Measurements from ENCODE around the gene ERF.
A peak's percentile ranks its signal among the peaks of the same experiment; 100 is the strongest.

ERF gene

DNA sequence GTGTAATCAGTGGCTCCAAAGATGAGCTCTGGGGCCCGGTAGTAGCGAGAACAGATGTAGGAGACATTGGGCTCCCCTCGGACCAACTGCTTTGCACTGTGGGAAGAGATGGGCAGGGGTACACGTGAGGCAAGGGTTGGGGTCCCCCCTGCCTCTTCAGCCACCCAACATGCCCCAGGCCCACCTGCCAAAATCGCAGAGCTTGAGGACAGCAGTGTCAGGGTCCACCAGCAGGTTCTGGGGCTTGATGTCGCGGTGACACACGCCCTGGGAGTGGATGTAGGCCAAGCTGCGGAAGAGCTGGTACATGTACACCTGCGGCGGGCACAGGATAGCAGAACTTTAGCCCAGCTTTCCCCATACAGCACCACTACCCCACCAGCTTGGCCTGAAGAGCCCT lies 20.6 kb downstream of the ERF start:
- DNase-seq = no peak

DNA sequence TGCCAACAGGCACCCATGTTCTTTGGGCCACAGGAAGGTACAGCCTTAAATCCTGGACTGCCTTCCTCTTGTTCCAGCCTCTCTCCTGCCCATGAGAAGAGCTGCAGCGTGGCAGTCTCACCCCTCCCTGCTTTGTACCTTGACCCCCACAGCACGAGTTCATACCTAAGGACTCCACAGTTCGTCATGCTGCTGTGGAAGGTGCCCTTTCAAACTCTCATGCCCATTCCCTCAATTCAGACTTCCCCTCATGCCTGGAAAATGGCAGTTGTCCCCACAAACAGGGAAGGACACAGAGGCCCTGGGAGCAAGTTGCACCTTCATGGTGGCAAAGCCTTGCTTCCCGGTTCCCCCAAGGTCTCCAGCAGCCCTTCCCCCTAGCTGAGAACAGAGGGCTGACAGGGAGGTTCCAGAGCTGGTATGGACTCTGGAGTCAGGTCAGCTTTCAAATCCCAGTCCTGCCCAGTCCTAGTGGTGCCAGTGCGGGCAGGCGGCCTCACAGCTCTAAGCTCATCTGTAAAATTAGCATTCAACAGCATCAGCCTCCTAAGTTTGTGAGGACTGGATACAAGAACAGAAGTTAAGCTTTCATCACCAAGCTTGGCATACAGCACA lies 21.1 kb downstream of the ERF start:
- DNase-seq = no peak

DNA sequence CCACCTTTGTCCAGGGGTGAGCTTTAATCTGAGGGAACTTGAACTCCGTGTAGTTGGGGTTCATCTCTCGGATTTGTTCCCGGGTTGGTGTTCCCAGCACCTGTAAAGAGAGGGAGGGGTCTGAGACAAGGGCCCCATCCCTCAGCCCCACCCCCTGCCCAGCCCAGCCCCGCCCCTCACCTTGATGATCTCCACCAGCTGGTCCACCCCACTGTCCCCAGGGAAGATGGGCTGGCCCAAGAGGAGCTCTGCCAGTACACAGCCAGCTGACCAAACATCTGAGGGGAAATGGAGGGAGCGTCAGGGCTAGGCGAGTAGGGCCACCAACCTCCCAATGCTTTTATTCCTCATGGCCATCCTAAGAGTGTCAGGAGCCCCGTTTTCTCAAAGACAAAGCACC lies 21.8 kb downstream of the ERF start:
- DNase-seq = no peak

DNA sequence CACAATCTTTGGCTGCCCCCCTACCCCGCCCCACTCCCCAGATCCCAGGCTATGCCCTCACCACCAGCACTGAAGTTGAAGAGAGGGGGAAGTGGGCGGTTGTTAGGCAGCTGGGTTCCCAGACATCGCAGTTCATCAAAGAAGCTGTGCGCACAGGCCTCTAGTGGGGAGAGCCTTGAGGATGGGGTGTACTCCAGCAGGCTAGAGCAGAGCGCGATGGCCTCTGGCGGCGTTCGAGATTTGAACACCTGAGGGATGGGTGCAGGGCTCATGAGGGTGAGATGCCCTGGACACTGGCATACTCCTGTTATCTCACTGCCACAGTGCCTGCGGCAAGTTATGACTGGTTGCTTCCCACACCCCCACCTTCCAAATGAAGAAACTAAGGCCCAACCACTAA lies 22.5 kb downstream of the ERF start:
- no peak for DNase-seq

DNA sequence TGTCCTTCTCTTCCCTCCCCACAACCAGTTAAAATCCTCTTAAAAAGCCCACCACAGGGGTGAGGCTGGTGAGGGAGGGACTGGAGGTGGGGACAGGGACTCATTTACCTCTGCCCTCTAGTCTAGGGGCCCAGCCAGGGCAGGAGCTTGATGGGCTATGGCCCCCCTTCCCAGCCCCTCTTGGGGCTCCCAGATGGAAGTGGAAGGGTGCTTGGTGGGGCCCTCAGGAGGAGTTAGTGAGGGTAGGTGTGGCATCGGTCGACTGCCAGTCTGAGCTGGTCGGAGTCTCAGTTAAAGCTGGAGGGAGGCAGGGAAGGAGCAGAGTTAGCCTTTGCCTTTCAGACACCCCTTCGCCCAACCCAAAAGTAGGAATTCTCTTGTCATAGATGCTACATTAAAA lies 24.4 kb downstream of the ERF start:
- no peak for DNase-seq

DNA sequence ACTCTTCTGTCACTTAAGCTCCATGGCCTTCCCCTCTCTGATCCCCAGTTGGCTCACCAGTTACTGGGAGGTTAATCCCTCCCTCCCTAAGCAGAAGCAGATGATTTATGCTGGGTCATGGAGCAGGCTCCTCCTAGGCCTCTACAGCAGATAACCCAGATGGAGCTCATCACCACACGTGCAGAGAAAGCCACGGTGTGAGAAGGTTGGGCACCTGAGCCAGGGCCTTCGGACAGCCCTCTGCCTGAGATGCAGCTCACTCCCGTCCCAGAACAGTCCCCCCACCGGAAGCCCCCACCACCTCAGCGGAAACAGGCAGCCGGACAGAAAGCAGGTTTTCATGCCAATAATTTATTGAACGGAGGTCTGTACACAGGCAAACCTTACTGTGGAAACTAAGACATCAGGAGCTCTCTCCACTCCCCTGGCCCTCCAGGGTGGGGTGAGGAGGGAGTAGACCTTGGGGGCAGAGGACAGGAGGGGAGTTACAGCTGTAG lies 25.0 kb downstream of the ERF start:
- DNase-seq = no peak

DNA sequence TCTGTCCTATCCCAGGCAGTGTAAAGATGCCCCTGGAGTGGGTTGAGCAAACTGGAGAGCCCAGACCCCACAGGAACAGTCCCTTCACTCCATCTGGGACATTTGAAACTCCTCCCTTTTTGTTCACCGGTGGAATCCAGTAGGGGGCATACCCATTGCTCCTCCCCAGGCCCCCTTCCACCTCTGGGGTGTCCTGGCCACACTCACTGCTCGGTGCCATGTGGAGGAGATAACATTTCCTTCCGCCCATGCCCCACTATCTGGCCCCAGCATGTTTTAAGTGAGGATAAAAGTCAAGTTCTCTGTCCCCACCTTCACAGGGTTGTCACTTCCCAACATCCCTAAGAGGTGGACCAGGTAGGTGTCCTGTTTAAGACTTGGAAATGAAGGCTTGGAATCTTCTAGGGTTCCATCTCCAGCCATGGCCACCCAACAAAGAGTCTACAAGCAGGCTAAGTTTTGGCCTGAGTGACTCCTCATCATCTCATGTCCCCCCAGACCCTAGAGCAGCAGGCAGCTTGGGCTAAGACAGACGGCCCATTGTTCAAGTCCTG lies 25.6 kb downstream of the ERF start:
- no peak for DNase-seq

DNA sequence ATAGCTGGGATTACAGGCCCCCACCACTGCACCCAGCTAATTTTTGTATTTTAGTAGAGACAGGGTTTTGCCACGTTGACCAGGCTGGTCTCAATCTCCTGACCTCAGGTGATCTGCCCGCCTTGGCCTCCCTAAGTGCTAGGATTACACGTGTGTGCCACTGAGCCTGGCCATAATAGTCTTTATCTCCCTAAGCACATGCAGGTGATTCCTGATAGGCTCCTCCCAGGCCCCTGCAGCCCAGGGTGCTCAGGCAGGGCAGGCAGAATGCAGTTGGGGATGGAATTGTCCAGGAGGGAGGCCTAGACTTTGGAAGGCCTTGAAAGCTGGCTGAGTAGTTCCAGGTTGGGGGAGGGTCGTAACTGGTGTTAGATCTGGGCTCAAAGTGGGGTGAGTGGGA lies 26.3 kb downstream of the ERF start:
- DNase-seq = no peak

DNA sequence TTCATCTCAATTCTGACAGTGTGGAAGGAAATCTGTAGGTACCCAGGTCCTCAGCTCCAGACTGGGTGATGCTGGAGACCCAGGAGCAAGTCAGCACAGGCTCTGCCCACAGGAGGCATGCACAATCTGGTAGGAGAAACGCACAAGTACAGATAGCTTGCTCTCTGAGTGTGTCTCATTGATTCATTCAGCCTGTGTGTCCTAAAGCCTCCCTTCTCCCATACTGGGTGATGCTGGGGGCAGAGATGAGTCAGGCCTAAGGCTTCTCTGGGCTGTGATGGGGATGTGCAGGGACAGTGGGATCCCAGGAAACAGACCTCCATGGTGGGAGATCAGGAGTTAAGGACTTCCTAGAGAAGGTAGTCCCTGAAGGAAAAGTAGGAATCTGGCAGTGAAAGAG lies 28.0 kb downstream of the ERF start:
- DNase-seq = no peak

DNA sequence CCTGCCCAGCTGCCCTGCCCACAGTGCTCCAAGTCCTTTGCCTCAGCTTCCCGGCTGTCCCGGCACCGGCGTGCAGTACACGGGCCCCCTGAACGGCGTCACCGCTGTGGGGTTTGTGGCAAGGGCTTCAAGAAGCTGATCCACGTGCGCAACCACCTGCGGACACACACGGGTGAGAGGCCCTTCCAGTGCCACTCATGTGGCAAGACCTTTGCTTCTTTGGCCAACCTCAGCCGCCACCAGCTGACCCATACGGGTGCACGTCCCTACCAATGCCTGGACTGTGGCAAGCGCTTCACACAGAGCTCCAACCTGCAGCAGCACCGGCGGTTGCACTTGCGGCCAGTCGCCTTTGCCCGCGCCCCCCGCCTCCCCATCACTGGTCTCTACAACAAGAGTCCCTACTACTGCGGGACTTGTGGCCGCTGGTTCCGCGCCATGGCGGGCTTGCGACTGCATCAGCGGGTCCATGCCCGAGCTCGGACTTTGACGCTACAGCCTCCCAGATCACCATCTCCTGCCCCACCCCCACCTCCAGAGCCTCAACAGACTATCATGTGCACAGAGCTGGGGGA lies 29.1 kb downstream of the ERF start:
- DNase-seq = no peak

DNA sequence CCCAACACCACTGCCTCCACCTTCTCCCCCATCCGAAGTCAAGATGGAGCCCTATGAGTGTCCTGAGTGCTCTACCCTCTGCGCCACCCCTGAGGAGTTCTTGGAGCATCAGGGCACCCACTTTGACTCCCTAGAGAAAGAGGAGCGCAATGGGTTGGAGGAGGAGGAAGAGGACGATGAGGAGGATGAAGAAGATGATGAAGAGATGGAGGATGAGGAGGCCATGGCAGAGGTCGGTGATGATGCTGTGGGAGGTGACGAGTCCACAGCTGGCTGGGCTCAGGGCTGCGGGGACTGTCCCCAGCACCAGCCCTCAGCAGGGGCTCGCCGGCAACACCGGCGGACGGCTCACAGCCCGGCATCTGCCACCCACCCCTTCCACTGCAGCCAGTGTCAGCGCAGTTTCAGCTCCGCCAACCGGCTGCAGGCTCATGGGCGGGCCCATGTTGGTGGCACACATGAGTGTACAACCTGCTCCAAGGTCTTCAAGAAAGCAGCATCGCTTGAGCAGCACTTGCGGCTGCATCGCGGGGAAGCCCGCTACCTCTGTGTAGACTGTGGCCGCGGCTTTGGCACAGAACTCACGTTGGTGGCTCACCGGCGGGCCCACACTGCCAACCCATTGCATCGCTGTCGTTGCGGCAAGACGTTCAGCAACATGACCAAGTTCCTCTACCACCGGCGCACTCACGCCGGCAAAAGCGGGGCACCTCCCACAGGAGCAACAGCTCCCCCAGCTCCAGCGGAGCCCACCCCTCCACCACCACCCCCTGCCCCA lies 29.8 kb downstream of the ERF start:
- no peak for DNase-seq

DNA sequence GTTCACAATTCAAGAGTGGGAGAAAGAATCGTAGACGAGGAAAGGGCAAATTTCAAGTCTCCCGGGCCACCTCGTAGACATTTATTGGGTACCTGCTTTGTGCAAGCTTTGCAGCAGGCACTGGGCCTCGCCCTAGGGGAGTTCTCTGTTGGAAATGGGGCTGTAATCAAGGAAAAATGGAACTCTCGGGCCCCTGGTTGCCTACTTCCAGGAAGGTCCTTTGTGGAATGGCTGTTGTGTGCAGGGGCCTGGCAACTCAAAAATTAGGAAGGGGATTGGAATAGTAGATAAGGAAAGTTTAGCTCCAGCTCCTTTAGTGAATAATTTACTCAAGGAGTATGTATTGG lies 34.2 kb downstream of the ERF start:
- DNase-seq = no peak

DNA sequence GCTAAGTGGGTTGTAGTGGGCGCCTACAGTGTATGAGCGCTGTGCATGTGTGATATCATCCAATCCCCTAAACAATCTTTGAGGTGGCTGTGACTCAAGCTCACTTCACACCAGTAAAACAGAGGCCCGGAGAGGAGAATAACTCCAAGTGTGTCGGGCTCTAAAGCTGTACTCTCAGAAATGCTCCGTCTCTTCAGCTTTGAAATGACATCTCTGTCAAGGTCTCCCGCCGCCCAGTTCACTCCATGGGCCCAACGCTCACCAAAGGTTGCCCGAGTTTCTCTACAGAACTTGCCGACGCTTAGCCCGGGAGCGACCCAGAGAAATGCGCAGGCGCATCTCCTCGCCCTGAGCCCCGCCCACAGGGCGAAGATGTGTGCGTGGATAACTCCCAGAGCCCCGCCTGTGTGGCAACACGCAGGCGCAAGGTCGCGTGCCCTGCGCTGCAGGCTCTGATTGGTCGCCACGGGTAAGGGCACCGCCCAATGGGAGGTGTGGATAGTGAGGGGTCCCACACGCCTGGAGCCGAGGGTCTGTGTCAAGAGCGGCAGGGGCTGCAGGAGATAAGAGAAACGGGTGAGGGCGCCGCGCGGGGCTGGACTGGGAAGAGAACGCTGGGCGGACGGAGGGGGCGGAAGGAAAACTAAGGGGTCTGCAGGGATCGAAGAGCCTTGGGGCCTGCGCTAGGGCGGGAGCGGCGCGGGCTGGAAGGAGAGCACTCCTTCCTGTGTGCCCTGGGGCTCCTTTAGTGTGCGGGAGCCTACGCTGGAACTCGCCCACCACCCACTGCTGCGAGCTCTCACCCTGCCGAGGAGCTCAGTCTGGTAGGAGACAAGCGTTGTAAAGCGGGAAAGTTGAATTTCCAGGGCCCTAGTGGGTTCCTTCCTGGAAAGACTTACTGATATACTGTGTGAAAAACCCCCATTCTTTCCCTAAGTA lies 34.8 kb downstream of the ERF start, which contains the start of gene ZNF526:
Gene ZNF526 (plus strand): TSS at position 501 of the 939 bp plus-strand sequence. CDS start 4,092 bp downstream, outside the sequence.
- DNase-seq = peak; percentile 97

DNA sequence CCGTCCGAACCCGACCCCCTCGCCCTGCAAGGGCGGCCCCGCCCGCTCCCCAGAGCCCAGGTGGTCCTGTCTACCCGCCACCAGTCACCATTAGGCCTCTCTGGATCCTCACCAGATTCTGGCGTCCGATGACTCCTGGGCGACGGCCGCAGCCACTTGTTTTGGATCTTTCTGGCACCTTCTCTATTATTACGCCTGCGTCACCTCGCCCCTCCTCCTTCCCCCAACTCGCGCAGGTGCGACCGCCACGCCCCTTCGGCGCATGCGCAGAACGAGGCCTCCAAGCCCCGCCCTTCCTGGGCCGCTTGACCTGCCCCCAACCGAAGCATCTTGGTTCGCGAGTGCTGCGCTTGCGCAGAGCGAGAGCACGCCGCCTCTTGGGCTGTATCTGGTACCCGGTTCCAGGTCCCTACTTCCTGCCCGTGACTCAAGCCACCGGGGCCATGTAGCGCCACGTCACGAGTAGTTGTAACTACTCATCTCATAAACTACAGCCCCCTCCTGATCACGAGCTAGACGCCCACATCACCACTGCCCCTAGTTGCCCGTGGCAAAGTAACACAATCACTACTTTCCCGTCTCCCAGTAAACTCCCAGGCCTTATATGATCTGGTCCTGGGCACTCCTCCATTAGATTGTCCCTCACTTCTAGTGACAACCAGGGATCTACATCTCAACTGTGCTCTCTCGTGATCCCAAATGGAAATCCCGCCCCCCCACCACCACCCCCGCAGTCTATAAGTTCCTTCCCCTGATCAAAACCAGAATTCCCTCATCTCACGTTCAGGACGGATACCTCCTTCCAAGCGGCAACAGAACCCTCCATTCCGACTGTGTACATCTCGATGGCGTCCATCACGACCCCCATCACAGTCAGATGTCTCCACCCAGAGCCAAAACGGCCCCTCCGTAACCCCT lies 37.1 kb downstream of the ERF start, which contains the start of gene DEDD2:
Gene DEDD2 (minus strand): TSS at position 158 of the 918 bp plus-strand sequence. CDS start 670 bp downstream, outside the sequence.
- peak; percentile 100 for DNase-seq

DNA sequence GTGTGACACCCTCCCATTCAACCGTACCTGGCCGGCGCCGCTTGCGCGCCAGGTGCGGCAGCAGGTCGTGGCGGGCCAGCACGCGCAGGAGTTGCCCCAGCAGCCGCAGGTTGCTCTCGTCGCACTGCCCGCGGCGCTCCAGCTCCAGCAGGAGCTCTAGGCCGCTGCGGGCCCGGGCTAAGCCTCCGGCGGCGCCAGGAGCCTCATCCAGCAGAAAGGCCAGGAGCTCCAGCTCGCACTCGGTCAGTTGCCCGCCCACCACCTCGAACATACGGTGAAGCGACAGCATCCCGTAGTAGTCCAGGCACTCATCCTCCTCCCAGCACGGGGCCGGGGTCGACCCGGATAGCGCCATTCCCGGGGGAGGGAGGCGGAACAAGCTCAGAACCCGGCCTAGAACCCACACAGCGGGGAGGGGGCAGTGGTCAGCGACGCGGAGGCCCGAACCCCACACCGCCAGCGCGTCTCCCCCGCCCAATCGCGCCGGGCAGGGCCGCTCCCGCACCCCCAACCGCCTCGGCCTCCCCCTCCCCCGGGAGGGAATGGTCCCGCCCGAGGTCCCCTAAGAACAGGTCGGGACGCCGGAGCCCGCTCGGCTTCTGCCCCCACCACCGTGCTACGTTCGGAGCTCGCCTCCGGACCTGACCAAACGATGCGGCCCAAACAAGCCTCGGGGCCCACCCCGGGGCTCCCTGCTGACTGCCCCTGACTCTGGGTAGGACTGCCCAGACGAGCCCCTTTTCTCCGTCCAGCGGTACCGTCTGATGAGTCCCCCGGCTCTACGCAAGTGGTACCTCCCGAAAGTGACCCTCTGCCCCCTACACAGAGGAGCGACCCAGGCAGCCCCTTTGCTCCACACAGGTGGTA lies 38.0 kb downstream of the ERF start:
- DNase-seq = peak; percentile 24

DNA sequence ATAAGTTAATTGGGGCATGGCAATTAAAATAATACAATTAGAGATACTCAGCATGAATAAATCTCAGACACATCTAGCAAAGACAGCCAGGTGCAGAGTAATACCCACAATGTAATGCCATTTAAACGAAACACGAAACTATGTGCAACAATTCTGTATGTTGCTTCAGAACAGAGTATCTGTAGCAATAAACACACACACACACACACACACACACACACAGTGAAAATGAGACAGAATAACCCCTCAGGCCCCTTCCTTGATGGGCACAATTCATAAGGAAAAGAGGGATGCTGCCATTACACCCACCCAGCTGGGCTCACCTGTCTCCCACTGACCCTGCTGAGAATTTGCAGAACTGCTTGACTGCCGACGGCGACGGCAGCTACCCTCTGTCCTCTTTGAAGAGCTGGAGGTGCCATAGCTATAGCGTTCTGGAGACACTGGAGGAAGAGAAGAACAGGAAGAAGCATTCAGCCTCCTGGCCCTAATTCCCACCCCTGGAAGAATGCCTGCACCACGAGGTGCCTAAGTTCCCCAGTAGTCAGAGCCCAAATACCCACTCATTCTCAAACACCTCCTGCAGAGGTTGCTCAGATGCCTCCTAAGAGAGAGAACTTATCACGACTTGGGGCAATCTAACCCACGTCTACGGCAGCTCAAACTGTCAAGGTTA lies 40.0 kb downstream of the ERF start:
- DNase-seq = no peak

DNA sequence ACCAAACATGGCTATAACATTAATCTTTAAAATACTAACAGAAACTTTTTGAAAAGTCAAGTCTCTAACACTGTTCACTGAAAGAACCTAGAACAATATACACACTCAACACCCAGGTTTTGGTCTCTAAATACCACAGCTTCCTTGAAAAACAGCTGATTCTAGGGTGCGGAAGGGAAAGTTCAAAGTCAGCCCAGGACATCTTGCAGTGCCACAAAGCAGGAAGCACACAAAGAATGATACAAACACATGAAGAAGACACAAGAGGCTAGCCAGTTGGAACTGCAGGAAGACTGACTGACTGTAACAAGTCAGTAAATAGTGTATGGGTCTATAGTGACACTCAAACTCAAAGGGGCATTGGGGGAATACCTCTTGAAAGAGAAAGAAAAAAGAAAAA lies 42.0 kb downstream of the ERF start:
- DNase-seq = no peak

DNA sequence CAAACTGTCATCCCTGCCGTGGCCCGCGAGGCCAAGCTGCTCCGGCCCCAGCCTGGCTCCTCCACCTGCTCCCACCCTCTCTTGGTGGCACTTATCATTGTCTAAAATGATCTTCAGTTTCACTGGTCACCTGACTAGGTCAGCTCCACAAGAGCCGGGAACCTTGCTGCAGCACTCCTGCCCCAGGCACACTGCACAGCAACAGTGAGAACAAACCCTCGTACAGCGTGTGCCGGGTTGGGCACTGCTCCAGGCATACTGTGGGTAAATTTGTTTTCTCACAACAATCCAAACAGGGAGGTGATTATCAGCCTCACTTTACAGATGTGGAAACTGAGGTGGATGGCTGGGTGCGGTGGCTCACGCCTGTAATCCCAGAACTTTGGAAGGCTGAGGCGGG lies 46.3 kb downstream of the ERF start:
- no peak for DNase-seq

DNA sequence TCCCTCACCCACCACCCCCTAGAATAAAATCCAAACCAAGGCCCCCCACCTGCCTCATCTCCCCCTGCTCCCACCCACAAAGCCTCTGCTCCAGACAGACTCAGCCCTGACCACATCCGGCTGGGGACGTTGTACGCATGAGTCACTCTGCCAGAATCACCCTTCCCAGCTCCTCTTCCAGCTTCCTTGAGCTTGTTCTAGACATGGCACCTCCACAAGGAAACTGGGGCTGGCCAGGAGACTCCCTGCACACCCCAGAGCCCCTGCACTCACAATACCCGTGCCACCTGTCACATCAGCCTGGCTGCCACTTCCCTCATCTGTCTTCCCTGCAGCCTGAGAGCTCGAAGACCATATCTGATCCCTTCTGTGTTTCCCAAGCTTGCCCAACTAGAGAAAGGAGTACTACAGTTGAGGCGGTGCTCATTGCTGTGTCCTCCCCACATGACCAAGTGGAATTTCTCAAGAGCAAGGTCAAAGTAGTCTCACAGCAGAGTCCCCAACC lies 47.1 kb downstream of the ERF start:
- DNase-seq = no peak
